SU-DHL-6 (cell line): ENCODE data around the gene CTNNA2.

Experiments
- H2AFZ ChIP-seq: fragments of 200-600 bp; sonication (generic); 2 replicates; pipeline ENCODE4 v1.6.1; 2014; ENCODE audit warnings: low read depth, mild to moderate bottlenecking, moderate library complexity, mixed read lengths, antibody characterized with exemption, low read length; ENCODE audit not compliant: severe bottlenecking
- H3F3A ChIP-seq: fragments of 200-600 bp; shearing (Covaris generic); 2 replicates; pipeline ENCODE4 v1.6.0; 2016; ENCODE audit warnings: antibody characterized with exemption, mild to moderate bottlenecking; ENCODE audit not compliant: insufficient read depth
- H3K27ac ChIP-seq: fragments of 200-600 bp; sonication (generic); 2 replicates; pipeline ENCODE4 v1.5.1; 2016; ENCODE audit warnings: low read depth, mild to moderate bottlenecking, low read length, moderate library complexity, mixed read lengths
- H3K27me3 ChIP-seq: fragments of 200-600 bp; sonication (generic), shearing (Covaris generic); 2 replicates; pipeline ENCODE4 v1.6.0; 2014; ENCODE audit warnings: mild to moderate bottlenecking, low read length
- H3K36me3 ChIP-seq: fragments of 200-600 bp; sonication (generic); 2 replicates; pipeline ENCODE4 v1.6.1; 2014; ENCODE audit warnings: mild to moderate bottlenecking, low read length, mixed read lengths
- H3K4me2 ChIP-seq: fragments of 300-600, 200-600 bp; shearing (Covaris generic), sonication (generic); 2 replicates; pipeline ENCODE4 v1.6.0; 2014; ENCODE audit warnings: low read length, low read depth, mild to moderate bottlenecking; ENCODE audit not compliant: poor library complexity, severe bottlenecking
- H3K4me3 ChIP-seq: fragments of 200-600 bp; sonication (generic); 2 replicates; pipeline ENCODE4 v1.5.1; 2014; ENCODE audit warnings: antibody characterized with exemption, low read length, mild to moderate bottlenecking, mixed read lengths; ENCODE audit not compliant: insufficient read depth, poor library complexity, severe bottlenecking
- H3K79me2 ChIP-seq: fragments of 200-600 bp; sonication (generic); 2 replicates; pipeline ENCODE4 v1.6.1; 2014; ENCODE audit warnings: mild to moderate bottlenecking, low read length, moderate library complexity; ENCODE audit not compliant: insufficient read depth
- H3K9ac ChIP-seq: fragments of 200-600 bp; sonication (generic); 2 replicates; pipeline ENCODE4 v1.7.0; 2014; ENCODE audit warnings: mild to moderate bottlenecking, low read length
- H3K9me2 ChIP-seq: fragments of 200-600 bp; sonication (generic); replicated peaks from 2 replicates; pipeline ENCODE4 v1.6.1; 2014; ENCODE audit warnings: low read length; ENCODE audit not compliant: insufficient read depth
- H3K9me3 ChIP-seq: fragments of 200-600 bp; sonication (generic); 2 replicates; pipeline ENCODE4 v1.6.1; 2014; ENCODE audit warnings: low read length, mixed read lengths; ENCODE audit not compliant: insufficient read depth
- H4K20me1 ChIP-seq: fragments of 200-600 bp; sonication (generic); 2 replicates; pipeline ENCODE4 v1.6.1; 2014; ENCODE audit warnings: low read depth, mild to moderate bottlenecking, antibody characterized with exemption, low read length, moderate library complexity, mixed read lengths
- EZH2phosphoT487 ChIP-seq: fragments of 200-600 bp; sonication (generic), shearing (Covaris generic); conservative IDR thresholded peaks from 2 replicates; pipeline ENCODE4 v1.6.1; 2018; ENCODE audit warnings: mild to moderate bottlenecking, antibody characterized with exemption, low read length, moderate library complexity, mixed read lengths
- TF ChIP-seq, protein P1 (sequence below): fragments of 200-600 bp; sonication (generic); IDR thresholded peaks from one replicate; pipeline ENCODE4 v1.5.1; 2017; ENCODE audit warnings: antibody characterized with exemption, mild to moderate bottlenecking, low read length, moderate library complexity; ENCODE audit not compliant: insufficient read depth, poor library complexity, severe bottlenecking

CTNNA2 gene

DNA sequence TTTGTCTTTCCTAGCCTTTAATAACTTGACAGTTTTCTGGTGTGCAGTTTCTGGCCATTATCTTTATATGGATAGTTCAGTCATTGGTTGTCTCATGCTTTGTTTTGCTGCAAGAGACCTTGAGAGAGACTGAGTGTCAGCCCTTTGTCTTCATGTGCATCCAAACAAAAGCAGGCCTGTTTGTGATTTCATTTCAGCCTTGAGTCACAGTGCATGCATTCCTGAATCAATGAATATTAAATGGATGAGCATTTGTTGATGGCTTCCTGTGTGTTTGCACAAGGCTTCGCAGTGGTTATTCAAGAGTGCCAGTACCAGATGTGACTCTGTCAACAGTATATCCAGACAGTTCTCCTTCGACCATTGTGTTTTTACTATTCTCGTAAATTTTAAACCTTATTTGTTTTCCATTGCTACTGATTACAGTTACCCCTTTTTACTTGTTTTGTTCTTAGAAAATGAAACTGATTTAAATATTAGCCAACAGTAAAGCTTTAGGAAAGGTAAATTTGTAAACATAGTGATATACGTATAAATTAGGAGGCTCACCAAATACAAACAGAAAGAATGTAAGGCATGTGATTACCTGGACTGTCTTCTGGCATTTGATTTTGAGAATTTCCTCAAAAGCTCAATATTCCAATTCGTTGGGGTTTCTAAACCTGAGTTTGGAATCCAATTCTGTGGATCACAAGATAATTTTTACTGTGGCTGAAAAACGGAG, 319.8 kb downstream of the CTNNA2 start:
- H3F3A ChIP-seq = no peaks in the 10 kb centered on the region
- H3K9ac ChIP-seq = no peak overlapping the region

DNA sequence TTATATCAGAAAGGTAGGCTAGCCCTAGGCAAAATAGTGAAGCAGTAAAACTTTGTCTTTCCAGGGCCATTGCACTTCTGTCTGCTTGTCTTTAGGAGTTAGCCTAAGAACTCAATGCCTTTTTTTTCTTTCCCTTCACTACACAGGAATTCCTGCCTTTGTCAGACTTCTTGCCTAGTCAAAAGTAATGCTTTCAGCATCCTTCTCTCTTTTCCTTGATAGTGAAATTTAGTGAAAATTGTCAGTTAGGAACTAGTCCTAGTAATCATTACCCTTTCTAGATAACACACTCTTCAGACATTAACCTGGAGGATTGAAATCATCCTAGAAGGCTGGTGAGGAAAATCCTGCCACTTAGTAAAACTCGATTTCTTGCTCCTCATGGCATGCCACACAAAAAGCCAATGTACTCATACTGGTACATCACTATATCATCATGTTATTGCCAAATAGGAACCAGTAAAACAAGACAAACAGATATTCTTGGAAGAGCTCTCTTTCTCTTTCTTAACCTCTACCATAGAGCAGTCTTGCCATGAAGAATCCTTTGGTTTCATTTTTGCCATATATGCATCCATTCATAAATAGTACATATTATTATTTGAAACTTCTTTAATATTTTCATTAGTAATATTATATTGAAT, 320.5 kb downstream of the CTNNA2 start:
- no peak overlapping the region for H2AFZ ChIP-seq
- no peak overlapping the region for H3K27ac ChIP-seq
- no peaks in the 10 kb centered on the region for H3K27me3 ChIP-seq
- TF ChIP-seq, protein P1, sequence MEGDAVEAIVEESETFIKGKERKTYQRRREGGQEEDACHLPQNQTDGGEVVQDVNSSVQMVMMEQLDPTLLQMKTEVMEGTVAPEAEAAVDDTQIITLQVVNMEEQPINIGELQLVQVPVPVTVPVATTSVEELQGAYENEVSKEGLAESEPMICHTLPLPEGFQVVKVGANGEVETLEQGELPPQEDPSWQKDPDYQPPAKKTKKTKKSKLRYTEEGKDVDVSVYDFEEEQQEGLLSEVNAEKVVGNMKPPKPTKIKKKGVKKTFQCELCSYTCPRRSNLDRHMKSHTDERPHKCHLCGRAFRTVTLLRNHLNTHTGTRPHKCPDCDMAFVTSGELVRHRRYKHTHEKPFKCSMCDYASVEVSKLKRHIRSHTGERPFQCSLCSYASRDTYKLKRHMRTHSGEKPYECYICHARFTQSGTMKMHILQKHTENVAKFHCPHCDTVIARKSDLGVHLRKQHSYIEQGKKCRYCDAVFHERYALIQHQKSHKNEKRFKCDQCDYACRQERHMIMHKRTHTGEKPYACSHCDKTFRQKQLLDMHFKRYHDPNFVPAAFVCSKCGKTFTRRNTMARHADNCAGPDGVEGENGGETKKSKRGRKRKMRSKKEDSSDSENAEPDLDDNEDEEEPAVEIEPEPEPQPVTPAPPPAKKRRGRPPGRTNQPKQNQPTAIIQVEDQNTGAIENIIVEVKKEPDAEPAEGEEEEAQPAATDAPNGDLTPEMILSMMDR = no peak
- TF ChIP-seq EZH2phosphoT487 = no peak
- no peak overlapping the region for H3K4me2 ChIP-seq
- H3K9ac ChIP-seq = no peak overlapping the region
- no peaks in the 10 kb centered on the region for H4K20me1 ChIP-seq
- no peaks in the 10 kb centered on the region for H3K36me3 ChIP-seq
- H3K9me2 ChIP-seq = no peaks in the 10 kb centered on the region
- H3K79me2 ChIP-seq = no peaks in the 10 kb centered on the region
- H3K9me3 ChIP-seq = no peaks in the 10 kb centered on the region
- no peaks in the 10 kb centered on the region for H3F3A ChIP-seq
- no peak overlapping the region for H3K4me3 ChIP-seq

More for the DNA sequence above, 319.8 kb downstream of the CTNNA2 start:
- no peaks in the 10 kb centered on the region for H4K20me1 ChIP-seq
- no peak overlapping the region for H3K4me2 ChIP-seq
- no peak overlapping the region for H3K4me3 ChIP-seq
- no peaks in the 10 kb centered on the region for H3K9me3 ChIP-seq
- H3K36me3 ChIP-seq = no peaks in the 10 kb centered on the region
- TF ChIP-seq, protein P1 = no peak
- no peak for TF ChIP-seq EZH2phosphoT487
- H3K9me2 ChIP-seq = no peaks in the 10 kb centered on the region
- H2AFZ ChIP-seq = no peak overlapping the region
- H3K27ac ChIP-seq = no peak overlapping the region
- no peaks in the 10 kb centered on the region for H3K79me2 ChIP-seq
- no peaks in the 10 kb centered on the region for H3K27me3 ChIP-seq

DNA sequence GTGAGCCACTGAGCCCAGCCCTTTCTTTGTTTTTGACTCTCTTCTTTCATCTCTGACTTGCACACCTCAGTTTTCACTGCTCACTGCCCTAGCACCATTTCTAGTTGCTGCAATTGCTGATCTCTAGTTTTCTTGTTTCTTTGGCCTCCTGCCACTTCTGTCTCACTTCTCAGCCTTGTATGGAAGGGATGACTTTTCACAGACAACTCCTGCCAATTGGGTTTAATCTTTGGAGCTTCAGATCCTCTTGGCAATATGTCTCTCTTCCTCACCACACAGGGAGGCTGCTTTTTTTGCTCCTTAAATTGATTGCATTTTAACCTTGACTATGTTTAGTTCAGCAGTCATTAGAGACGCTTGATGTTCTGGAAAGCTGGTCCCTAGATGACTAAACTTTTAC, 323.1 kb downstream of the CTNNA2 start:
- no peaks in the 10 kb centered on the region for H3K79me2 ChIP-seq
- H3K9ac ChIP-seq = no peak overlapping the region
- H3K9me2 ChIP-seq = no peaks in the 10 kb centered on the region
- H3K36me3 ChIP-seq = no peaks in the 10 kb centered on the region
- no peaks in the 10 kb centered on the region for H3K27me3 ChIP-seq
- H3K9me3 ChIP-seq = no peaks in the 10 kb centered on the region
- no peak overlapping the region for H3K4me3 ChIP-seq
- no peaks in the 10 kb centered on the region for H3F3A ChIP-seq
- no peak overlapping the region for H2AFZ ChIP-seq
- H3K4me2 ChIP-seq = no peak overlapping the region
- TF ChIP-seq EZH2phosphoT487 = no peak
- TF ChIP-seq, protein P1 = no peak
- no peaks in the 10 kb centered on the region for H4K20me1 ChIP-seq
- no peak overlapping the region for H3K27ac ChIP-seq
